GM12878 (cell line): Measurements from ENCODE around the gene SIAH2. TPM values are rescaled to one million over a fixed set of nuclear protein-coding genes. Genes with fewer than 3 reads are reported as not detected.
A peak's percentile ranks its signal among the peaks of the same experiment; 100 is the strongest.

ENCODE experiments used
- ATAC-seq: fragments of 200-7000 bp; cut with Tn5 transposase; 3 replicates; pipeline ENCODE4 v1.9.1; 2020; ENCODE audit warnings: mild to moderate bottlenecking, moderate library complexity
- BruUV-seq: library from RNA; stranded (reverse); fragments of 400-500 nt; replicated peaks from 2 replicates; lab custom pipeline; 2021; lab: Mats Ljungman, UMichigan
- CTCF ChIA-PET: fragments of 300-600 bp; sonication (Branson Sonifier 250); formaldehyde crosslinking; extraction: SDS; loops from one replicate; lab custom pipeline; 2021; ENCODE audit warnings: inconsistent platforms; lab: Yijun Ruan, JAX
- POLR2A ChIA-PET: fragments of 350-600 bp; formaldehyde crosslinking; extraction: SDS; loops from one replicate; lab custom pipeline; 2021; ENCODE audit warnings: inconsistent platforms; lab: Charles Lee
- RAD21 ChIA-PET: fragments of 300-600 bp; sonication (Branson Sonifier 250); formaldehyde crosslinking; loops from one replicate; lab custom pipeline; 2023; ENCODE audit warnings: antibody characterized with exemption; ENCODE audit not compliant: unreplicated experiment; lab: Charles Lee
- SMC1A ChIA-PET: fragments of 300-600 bp; sonication (Branson Sonifier 250); formaldehyde crosslinking; loops from one replicate; lab custom pipeline; 2023; ENCODE audit not compliant: unreplicated experiment, uncharacterized antibody; lab: Charles Lee
- DNase-seq: peaks from one replicate; pipeline ENCODE4 v3.0.0-alpha.2; 2011; ENCODE audit warnings: low read depth, low spot score
- FAIRE-seq: peaks from 3 replicates; lab custom pipeline; 2011; peaks lifted over from hg19 to GRCh38; lab: Jason Lieb, UNC
- H2AFZ ChIP-seq: 2 replicates; pipeline ENCODE4 v1.6.0; 2011; ENCODE audit warnings: low read depth, low read length, control low read depth; ENCODE audit not compliant: control insufficient read depth
- H3K27ac ChIP-seq: 2 replicates; pipeline ENCODE4 v1.5.1; 2011; ENCODE audit warnings: control low read depth; ENCODE audit not compliant: control insufficient read depth, insufficient read depth
- H3K27me3 ChIP-seq, 2 experiments: replicated peaks in 1 of 2; 2 replicates each; pipeline versions ENCODE4 v1.6.0 to v1.6.1; 2011; ENCODE audit warnings: low read length in 1 of 2; ENCODE audit not compliant: control insufficient read depth in 2 of 2, insufficient read depth in 2 of 2
- H3K36me3 ChIP-seq, 2 experiments: 2 replicates each; pipeline ENCODE4 v1.5.1; 2011; ENCODE audit warnings: low read length in 1 of 2; ENCODE audit not compliant: control insufficient read depth in 2 of 2, insufficient read depth in 2 of 2
- H3K4me1 ChIP-seq: 2 replicates; pipeline ENCODE4 v1.6.1; 2011; ENCODE audit warnings: mild to moderate bottlenecking, low read length, moderate library complexity, mixed read lengths; ENCODE audit not compliant: control insufficient read depth, insufficient read depth
- H3K4me2 ChIP-seq: 2 replicates; pipeline ENCODE4 v1.6.0; 2011; ENCODE audit warnings: control low read depth; ENCODE audit not compliant: control insufficient read depth, insufficient read depth
- H3K4me3 ChIP-seq: fragments of 200-600 bp; sonication (generic); 2 replicates; pipeline ENCODE4 v1.5.1; 2016
- H3K79me2 ChIP-seq: 2 replicates; pipeline ENCODE4 v1.6.0; 2011; ENCODE audit warnings: low read length; ENCODE audit not compliant: control insufficient read depth, insufficient read depth
- H3K9ac ChIP-seq: 2 replicates; pipeline ENCODE4 v1.8.0; 2011; ENCODE audit warnings: low read length, control low read depth, mixed read lengths; ENCODE audit not compliant: control insufficient read depth, insufficient read depth
- H3K9me3 ChIP-seq: replicated peaks from 3 replicates; pipeline ENCODE4 v1.5.1; 2011; ENCODE audit warnings: mild to moderate bottlenecking, low read length; ENCODE audit not compliant: control insufficient read depth, insufficient read depth
- H4K20me1 ChIP-seq: 2 replicates; pipeline ENCODE4 v1.6.0; 2011; ENCODE audit not compliant: control insufficient read depth, insufficient read depth
- BCL11A ChIP-seq: IDR thresholded peaks from 2 replicates; pipeline ENCODE4 v1.6.1; 2011; ENCODE audit warnings: low read depth, low read length
- BHLHE40 ChIP-seq, 2 experiments: fragments of 450-650 bp in 1 of 2; IDR thresholded peaks; 2 replicates each; pipeline ENCODE4 v1.6.1; 2011 to 2017; ENCODE audit warnings: low read depth in 2 of 2, borderline replicate concordance in 1 of 2, improper control_type of control experiment in 1 of 2, low read length in 1 of 2, mild to moderate bottlenecking in 1 of 2
- CBX5 ChIP-seq: sonication (generic); IDR thresholded peaks from 2 replicates; pipeline ENCODE4 v1.6.1; 2016; ENCODE audit warnings: low read depth, moderate library complexity, mild to moderate bottlenecking, inconsistent platforms
- EP300 ChIP-seq, 2 experiments: fragments of 150-350 bp in 1 of 2; IDR thresholded peaks; 2 replicates each; pipeline ENCODE4 v1.6.1; 2011 to 2012; ENCODE audit warnings: low read depth in 2 of 2, low read length in 2 of 2, borderline replicate concordance in 1 of 2, improper control_type of control experiment in 1 of 2, inconsistent platforms in 1 of 2; ENCODE audit not compliant: control insufficient read depth in 1 of 2
- HDGF ChIP-seq: fragments of 450-650 bp; IDR thresholded peaks from 2 replicates; pipeline ENCODE4 v1.6.1; 2016; ENCODE audit warnings: antibody characterized with exemption
- IKZF2 ChIP-seq, 2 experiments: fragments of 450-650 bp; IDR thresholded peaks; 2 replicates each; pipeline ENCODE4 v1.6.1; 2017; ENCODE audit warnings: mild to moderate bottlenecking in 2 of 2, moderate library complexity in 2 of 2
- KLF5 ChIP-seq: fragments of 450-650 bp; IDR thresholded peaks from 2 replicates; pipeline ENCODE4 v1.6.1; 2014; ENCODE audit warnings: mild to moderate bottlenecking; ENCODE audit not compliant: partially characterized antibody
- NR2F1 ChIP-seq: fragments of 450-650 bp; conservative IDR thresholded peaks from 2 replicates; pipeline ENCODE4 v1.6.1; 2017; ENCODE audit warnings: mild to moderate bottlenecking
- NRF1 ChIP-seq: conservative IDR thresholded peaks from 2 replicates; pipeline ENCODE4 v1.6.1; 2011; ENCODE audit warnings: mild to moderate bottlenecking, low read depth, low read length, improper control_type of control experiment
- POLR2AphosphoS5 ChIP-seq: IDR thresholded peaks from 2 replicates; pipeline ENCODE4 v1.6.1; 2011; ENCODE audit warnings: mild to moderate bottlenecking, low read length, inconsistent platforms
- RAD21 ChIP-seq: IDR thresholded peaks from 2 replicates; pipeline ENCODE4 v1.6.1; 2011; ENCODE audit warnings: mild to moderate bottlenecking, low read depth, low read length, moderate library complexity; ENCODE audit not compliant: insufficient read depth
- STAT1 ChIP-seq: fragments of 450-650 bp; conservative IDR thresholded peaks from 2 replicates; pipeline ENCODE4 v1.6.1; 2014; ENCODE audit warnings: antibody characterized with exemption, mild to moderate bottlenecking
- TCF3 ChIP-seq: IDR thresholded peaks from 2 replicates; pipeline ENCODE4 v1.6.1; 2012; ENCODE audit warnings: low read depth, mild to moderate bottlenecking, low read length, borderline replicate concordance; ENCODE audit not compliant: insufficient read depth
- YY1 ChIP-seq: IDR thresholded peaks from 2 replicates; pipeline ENCODE4 v1.6.1; 2011; ENCODE audit warnings: low read depth, mild to moderate bottlenecking, low read length
- ZNF687 ChIP-seq: fragments of 450-650 bp; IDR thresholded peaks from 2 replicates; pipeline ENCODE4 v1.6.1; 2017; ENCODE audit warnings: mild to moderate bottlenecking, moderate library complexity
- ZZZ3 ChIP-seq: IDR thresholded peaks from 2 replicates; pipeline ENCODE4 v1.6.1; 2011; ENCODE audit warnings: low read depth; ENCODE audit not compliant: control insufficient read depth, insufficient read length
- WGBS: methylation state at CpG from one replicate; pipeline ENCODE4 v1.1.6; 2016; ENCODE audit warnings: low lambda C conversion rate; ENCODE audit not compliant: insufficient replicate concordance, insufficient coverage; ENCODE audit errors: missing lambda C conversion rate; 5-methylcytosine and 5-hydroxymethylcytosine counted together
- in situ Hi-C: fragments of 300-500 bp; cut with MboI; formaldehyde crosslinking; loops from 9 replicates; pipeline ENCODE4 v1.14.3; 2018; ENCODE audit warnings: mixed read lengths
- intact Hi-C: fragments of 100-400 bp; cut with micrococcal nuclease; formaldehyde crosslinking; loops from one replicate; pipeline ENCODE4 v1.14.2; 2022; ENCODE audit not compliant: unreplicated experiment
- polyA plus RNA-seq, 11 experiments: library from polyadenylated mRNA; depleted of rRNA in 4 of 11; unstranded in 6 of 11; stranded (reverse) in 5 of 11; fragments of >200 nt; fragmentation: Nextera tagmentation in 4 of 11; fragmentation: Illumina TruSeq in 1 of 11; extraction: Ambion mirVana in 4 of 11; extraction: Trizol in 1 of 11; gene quantifications; 1 replicate in 1 of 11; 2 replicates in 10 of 11; pipeline versions ENCODE4 v1.2.1 to v1.2.3, GENCODE V29; 2011 to 2016; ENCODE audit warnings: inconsistent platforms in 2 of 11, missing spikeins in 2 of 11, low read depth in 1 of 11
- total RNA-seq, 4 experiments: library from RNA; depleted of rRNA in 3 of 4; stranded (reverse); fragments of >200 nt in 3 of 4; fragmentation: Illumina TruSeq in 1 of 4; extraction: Trizol in 1 of 4; gene quantifications; 2 replicates each; pipeline versions ENCODE4 v1.2.1 to v1.2.3, GENCODE V29; 2013 to 2021

SIAH2 gene
- total and polyA plus RNA-seq, 10 of the 15 experiments (the other 5 are each of a cell fraction or from before 2014, with no cell fraction given): 3.3 to 51.5 (median 29.7) TPM

GRCh38 chr3:150789451-150789850 is 26.5 kb upstream of the SIAH2 start (continued):
- no peak for TF ChIP-seq ZZZ3
- no peak for TF ChIP-seq POLR2AphosphoS5

- Histone ChIP-seq H3K9me3 (no peaks in the 10 kb centered on the region), H3K4me2 (no peak overlapping the region), H3K27ac (no peak overlapping the region), H3K4me3 (no peak overlapping the region), H2AFZ (peak overlapping the region; percentile 40), H3K79me2 (no peaks in the 10 kb centered on the region), H3K36me3 (no peaks in the 10 kb centered on the region), H3K9ac (no peak overlapping the region), H4K20me1 (no peaks in the 10 kb centered on the region), H3K27me3 (no peaks in the 10 kb centered on the region; a peak in 1 of 4 replicates), H3K4me1 (peaks cover 2% of the 10 kb centered on the region; the same call in 1 of the 2 replicates)
- SMC1A ChIA-PET: interaction anchor here (0.6 to 3.1 kb wide), 21 partner anchors 11 to 260 kb away, joined by 3 to 33 read pairs (median 4); partner anchors contain the start of gene SIAH2
- WGBS: under 1% methylated on average over 10 of the region's 10 CpGs
- POLR2A ChIA-PET: interaction anchor here (1.2 kb wide), 1 partner anchor 58 kb away, joined by 4 read pairs; no protein-coding TSS in a partner anchor
- ATAC-seq: peak; percentile 94
- FAIRE-seq: peak; percentile 76
- in situ Hi-C loops: loop anchor here (5.0 kb wide), 1 partner anchor 359 kb away; no protein-coding TSS in a partner anchor
- intact Hi-C loops: loop anchor here (1.0 to 5.0 kb wide), 3 partner anchors 67 to 359 kb away; no protein-coding TSS in a partner anchor
- no TSS peak for BruUV-seq
- no peak for DNase-seq
- CTCF ChIA-PET: interaction anchor here (0.6 to 4.7 kb wide), 52 partner anchors 8 to 1070 kb away, joined by 3 to 42 read pairs (median 4); no protein-coding TSS in a partner anchor
- RAD21 ChIA-PET: interaction anchor here (0.6 to 2.6 kb wide), 13 partner anchors 9 to 355 kb away, joined by 3 to 21 read pairs (median 4); no protein-coding TSS in a partner anchor
- TF ChIP-seq STAT1 (no peak), IKZF2 (IDR thresholded peaks at IDR 0.05) (no peak), TCF3 (no peak), CBX5 (no peak), YY1 (peak; percentile 63; the same call in 1 of the 2 replicates), BHLHE40 (IDR thresholded peaks at IDR 0.05; ENCODE audit: borderline replicate concordance in 1 of 2, low read depth in 2 of 2, low read length in 1 of 2) (peak; percentile 63 to 70; a peak in 3 of 4 replicates), EP300 (IDR thresholded peaks at IDR 0.05; ENCODE audit: borderline replicate concordance in 1 of 2, control insufficient read depth in 1 of 2, low read depth in 2 of 2, low read length in 2 of 2) (no peak), ZNF687 (no peak), NR2F1 (no peak), RAD21 (peak; percentile 81), BCL11A (no peak), HDGF (no peak), KLF5 (no peak), NRF1 (no peak)
Measured at GRCh38 chr3:150787741-150788370, 24.9 kb upstream of the SIAH2 start.
